Stimulated activated CD8-positive, alpha-beta memory T cell treated with anti-CD3 and anti-CD28 coated beads, Interleukin-2, amount 100 ng/mL, for 1 hour (primary cell): Measurements from ENCODE around the gene SLC24A3.
"Not testable (repeated sequence)": the region's sequence is repeated elsewhere in the genome, so short reads cannot be mapped to it uniquely, and the experiment has no call there.

ENCODE experiments used
- DNase-seq, 2 donors: peaks; one replicate each; pipeline ENCODE4 v3.0.0-alpha.2; 2020; ENCODE audit warnings: low read depth in 2 of 2

Gene SLC24A3

DNA sequence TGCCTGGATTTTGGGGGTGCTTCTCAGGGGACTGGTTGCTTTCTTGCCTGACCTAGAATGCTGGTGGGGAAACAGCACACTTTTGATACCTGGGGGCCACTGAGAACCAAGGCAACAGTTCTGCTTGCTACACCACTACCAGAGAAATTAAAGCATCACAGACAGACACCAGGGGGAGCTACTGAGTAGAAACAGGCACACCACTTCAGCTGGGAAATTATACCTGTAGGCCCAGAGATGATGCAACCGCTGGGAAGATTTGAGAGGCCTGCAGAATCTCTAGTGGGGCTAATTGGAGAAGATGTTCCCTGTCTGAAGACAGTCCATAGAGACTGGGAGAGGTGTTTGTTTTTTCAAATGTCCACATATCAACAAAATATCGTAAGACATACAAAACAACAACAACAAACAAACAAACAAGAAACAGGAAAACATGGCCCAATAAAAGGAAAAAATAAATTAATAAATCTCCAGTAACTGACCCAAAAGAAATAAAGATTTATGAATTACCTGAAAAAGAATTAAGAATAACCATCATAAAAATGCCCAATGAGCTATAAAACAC lies 416.2 kb downstream of the SLC24A3 start:
- DNase-seq = no peak

DNA sequence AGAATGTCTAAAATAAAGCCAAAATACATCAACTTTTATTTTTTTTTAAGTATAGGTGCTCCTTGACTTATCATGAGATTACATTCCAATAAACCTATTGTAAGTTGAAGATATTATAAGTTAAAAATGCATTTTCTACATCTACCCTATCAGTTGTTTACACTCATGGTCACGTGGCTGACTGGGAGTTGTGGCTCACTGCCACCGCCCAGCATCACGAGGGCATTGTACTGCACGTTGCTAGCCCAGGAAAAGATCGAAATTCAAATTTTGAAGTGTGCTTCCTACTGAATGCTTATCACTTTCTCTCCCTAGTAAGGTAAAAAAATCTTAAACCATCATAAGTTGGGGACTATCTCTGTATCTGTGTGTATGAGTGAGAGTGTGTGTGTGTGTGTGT lies 419.0 kb downstream of the SLC24A3 start:
- no peak for DNase-seq

DNA sequence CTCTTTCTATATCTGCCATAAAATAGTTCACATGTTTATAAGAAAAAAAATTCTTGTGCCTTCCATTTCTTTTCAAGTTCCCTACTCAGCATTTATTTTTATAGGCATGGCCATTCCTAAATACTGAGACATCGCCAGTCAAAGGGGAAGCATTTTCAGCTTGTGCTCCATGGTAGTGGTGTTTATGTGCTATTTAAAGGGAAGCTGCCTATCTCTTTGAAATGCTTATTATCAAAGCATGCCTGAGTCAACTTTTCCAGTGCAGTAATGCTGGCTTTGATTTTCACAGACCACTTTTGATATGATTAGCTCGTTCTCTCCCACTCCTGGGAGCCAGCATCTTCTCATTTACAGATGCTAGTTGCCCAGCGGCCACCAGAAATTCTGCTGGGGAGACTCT lies 421.5 kb downstream of the SLC24A3 start:
- DNase-seq = no peak

DNA sequence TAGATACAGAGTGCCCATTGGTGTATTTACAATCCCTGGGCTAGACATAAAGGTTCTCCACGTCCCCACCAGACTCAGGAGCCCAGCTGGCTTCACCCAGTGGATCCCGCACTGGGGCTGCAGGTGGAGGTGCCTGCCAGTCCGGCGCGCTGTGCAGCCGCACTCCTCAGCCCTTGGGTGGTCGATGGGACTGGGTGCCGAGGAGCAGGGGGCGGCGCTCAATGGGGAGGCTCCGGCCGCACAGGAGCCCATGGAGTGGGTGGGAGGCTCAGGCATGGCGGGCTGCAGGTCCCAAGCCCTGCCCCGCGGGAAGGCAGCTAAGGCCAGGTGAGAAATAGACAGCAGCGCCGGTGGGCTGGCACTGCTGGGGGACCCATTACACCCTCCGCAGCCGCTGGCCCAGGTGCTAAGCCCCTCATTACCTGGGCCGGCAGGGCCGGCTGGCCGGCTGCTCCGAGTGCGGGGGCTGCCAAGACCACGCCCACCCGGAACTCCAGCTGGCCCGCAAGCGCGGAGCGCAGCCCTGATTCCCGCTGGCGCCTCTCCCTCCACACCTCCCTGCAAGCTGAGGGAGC lies 427.1 kb downstream of the SLC24A3 start:
- DNase-seq = not testable (repeated sequence)

- no peak for DNase-seq
These were observed 430.4 kb downstream of the SLC24A3 start for GRCh38 chr20:19642860-19643259.

DNA sequence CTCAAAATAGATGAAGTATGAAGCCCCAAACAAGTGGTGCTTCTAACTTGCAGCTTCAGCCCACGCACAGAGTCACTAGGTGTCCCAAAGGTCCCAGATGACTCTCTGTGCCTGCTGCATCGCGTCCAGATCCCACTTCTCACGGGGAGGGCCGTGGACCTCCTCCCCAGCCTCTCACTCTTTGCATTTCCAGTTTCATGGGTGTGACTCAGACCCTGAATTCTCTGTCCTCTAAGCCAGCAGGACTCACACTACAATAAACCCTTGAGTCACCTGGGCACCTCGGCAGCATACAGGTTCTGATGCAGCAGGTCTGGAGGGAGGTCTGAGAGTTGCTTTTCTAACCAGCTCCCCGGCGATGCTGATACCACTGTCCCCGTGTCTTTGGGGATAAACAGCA lies 431.6 kb downstream of the SLC24A3 start:
- DNase-seq = no peak

GRCh38 chr20:19646963-19647362 lies 434.5 kb downstream of the SLC24A3 start:
- DNase-seq = no peak

DNA sequence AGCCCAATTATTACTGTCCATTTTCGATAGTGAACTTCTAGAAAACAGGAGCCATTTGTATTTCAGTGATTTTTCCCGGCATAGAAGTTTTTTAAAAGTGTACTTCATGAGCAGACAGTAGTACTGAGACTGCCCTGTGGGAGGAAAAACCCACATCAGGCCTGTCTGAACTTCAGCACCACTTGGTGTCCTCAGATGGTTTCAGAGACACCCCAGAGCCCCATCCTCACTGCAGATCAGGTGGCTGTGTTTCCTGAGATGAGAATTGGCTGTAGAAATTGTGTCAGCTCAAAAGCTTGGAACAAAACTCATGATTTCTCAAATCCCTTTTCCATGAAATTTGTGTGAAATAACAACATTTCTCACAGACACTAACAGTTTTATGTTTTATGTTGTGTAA lies 435.6 kb downstream of the SLC24A3 start:
- no peak for DNase-seq

- no peak for DNase-seq
These were observed 436.6 kb downstream of the SLC24A3 start for GRCh38 chr20:19649041-19649440.

DNA sequence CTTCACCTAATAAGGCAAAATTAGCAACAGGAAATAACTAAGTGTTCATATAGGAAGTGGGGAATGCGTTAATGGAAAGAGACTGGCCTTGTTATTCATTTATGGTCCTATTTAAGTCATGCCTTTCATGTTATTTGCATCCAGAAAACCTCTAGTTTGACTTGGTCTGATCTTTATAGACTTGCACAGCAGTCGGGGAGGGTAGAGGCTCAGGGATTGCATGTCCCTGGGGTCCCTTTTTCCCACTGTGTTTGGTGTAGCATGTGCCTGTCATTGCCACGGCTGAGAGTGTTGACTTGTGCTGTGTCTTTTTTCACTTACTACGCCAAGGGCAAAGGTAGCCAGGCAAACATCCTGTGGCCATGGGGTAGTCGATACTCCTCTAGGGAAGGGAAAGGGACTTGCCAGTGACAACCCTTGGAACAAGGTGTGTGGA lies 440.2 kb downstream of the SLC24A3 start:
- DNase-seq = no peak

GRCh38 chr20:19653327-19653726 lies 440.9 kb downstream of the SLC24A3 start:
- no peak for DNase-seq

GRCh38 chr20:19654921-19655320 lies 442.5 kb downstream of the SLC24A3 start:
- DNase-seq = no peak

DNA sequence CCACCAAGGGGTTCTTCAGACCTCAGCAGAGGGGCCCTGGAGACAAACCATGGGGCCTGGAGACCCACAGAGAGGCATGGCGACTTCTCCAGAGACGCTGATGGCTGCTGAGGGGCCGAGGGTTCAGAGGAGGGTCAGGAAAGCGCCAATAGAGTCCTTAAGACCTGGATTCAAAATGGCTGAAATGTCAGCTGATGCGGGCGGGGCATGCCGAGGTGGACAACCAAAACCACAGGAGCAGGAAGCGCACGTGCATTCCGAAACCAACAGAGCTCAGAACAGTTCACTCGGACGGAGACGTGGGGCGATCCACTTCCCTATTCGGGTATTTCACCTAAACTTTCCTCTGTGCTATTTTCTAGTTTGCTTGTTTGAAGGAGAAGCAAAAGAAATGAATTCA lies 445.7 kb downstream of the SLC24A3 start:
- no peak for DNase-seq

- no peak for DNase-seq
These were observed 447.0 kb downstream of the SLC24A3 start for GRCh38 chr20:19659448-19659847.

DNA sequence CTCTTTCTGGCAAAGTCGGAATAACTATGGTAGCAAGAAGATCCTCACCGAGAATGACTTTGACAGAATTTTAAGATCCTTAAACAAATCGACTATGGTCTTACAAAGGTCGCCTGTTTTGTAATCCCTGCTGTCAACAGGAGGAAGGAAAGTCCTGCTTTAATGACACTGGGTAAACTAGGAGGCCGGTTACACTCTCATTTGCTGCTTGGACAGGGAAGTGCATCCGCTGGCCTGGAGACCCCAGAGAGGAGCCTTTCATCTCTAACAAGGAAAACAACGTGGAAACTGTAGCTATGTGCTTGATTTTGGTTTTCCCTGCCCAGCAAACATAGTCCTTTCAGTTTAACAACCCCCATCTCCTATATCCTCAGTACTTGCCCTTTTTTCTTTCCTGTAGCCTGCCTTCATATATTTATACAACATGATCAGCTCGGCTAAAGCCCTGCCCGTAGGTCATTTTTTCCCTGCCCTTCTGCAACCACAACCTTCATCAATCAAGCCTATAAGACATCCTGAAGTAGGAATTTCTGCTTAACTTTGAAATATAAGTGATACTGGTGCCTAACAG lies 448.5 kb downstream of the SLC24A3 start:
- DNase-seq = no peak

DNA sequence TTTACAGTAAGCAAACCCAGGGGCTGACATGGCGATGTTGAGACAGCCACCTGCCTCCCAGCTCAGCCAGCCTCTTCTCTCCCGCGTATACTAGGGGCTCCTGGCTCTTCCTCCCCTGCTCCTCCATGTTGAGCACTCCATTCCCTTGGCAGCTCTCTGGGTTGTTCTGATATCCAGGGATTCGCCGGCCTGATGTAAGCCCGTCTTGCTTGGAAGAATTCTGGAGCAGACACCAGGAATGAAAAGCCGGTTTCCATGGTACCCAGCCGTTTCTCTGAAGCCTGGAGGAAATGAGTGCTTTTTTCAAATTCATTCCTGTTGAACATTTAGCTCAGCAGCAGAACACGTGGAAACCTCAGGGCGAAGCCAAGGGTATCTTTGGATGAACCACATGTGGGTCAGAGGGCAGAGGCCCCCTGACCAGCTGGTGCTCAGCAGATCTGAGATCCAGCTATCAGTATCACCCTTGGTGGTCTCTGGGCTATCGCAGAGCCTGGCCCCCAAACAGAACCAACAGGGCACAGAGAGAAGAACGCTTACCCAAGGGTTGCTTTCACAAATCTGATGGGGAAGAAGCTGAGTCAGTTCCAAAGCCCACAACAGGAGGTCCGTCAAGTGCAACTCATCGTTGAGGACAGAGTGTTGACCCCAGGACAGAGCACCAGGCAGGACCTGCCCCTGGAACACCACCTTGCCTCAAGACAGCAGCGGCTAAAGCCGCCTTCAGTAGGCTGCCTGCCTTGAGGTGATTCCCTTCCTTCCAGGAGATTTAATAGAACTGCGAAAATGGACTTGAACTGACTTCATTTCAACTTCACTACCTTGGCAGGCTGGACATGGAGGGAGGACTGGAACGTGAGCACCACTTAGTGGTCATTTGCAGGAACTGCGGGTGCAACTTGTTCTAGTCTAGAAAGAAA lies 449.5 kb downstream of the SLC24A3 start:
- DNase-seq = no peak

GRCh38 chr20:19662637-19662995 lies 450.2 kb downstream of the SLC24A3 start:
- no peak for DNase-seq

DNA sequence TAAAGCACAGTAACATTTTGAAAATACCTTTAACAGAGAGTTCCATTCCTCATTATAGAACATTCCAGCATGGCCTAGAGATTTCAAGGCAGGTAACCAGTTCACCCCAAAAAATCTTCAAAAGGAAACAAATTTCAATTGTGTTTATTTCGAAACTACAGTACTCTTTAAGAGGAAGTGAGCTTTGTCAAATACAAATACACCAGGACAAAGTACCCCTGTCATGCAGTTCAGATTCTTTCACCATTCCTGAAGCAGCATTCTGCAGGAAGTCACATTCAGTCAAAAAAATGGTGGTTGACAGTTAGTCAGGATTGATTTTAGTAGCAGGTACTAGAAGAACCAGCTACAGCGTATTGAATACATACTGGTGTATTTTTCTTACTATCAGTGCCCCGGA lies 456.0 kb downstream of the SLC24A3 start:
- no peak for DNase-seq

DNA sequence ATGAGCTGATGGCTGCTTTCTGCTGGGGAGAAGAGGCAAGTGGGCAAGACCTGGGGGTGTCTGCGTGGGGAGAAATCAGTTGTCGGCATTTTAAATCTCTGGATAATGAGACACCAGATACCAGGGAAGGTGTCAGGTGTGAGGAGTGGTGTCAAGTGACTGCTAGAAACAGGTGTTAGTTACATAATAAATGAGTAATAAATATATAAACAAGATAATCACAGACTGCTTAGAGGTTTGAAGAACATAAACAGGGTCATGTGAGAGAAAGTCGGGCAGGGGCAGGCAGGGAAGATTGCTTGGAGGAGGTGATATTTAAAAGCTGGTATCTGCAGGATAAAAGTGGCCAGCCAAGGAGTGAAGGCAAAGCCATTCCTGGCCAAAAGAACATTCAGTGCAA lies 458.4 kb downstream of the SLC24A3 start:
- no peak for DNase-seq

DNA sequence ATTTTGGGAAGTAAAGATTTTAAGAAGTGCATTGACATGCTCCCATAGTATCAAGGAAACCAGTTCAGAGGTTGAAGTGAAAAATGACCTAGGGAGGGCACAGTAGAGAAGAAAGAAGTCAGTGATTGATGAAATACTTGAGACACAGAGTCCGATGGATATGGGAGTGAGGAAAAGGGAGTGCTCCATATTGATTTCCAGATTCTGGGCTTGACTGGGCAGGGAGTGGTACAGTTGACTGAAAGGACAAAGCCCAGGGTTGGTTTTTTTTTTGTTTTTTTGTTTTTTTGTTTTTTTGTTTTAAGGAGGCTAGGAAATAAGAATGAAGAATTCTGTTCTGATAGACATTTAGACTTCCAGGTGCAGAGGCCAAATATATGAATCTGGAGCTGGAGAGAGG lies 458.9 kb downstream of the SLC24A3 start:
- no peak for DNase-seq

DNA sequence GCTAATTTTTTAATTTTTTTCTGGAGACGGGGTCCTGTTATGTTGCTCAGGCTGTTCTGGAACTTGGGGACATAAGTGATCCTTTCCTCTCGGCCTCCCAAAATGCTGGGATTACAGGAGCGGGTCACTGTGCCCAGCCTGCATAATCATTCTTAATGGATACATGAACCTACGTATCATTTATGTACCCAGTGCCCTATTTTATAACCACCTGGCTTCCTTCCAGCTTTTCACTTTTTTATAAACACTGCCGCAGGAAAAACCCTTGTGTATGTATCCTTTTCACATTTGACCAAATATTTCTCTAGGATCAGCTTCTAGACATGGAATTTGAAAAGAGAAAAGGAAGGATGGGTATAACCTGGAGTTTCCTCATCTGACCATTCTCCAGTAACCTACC lies 460.1 kb downstream of the SLC24A3 start:
- DNase-seq = no peak

DNA sequence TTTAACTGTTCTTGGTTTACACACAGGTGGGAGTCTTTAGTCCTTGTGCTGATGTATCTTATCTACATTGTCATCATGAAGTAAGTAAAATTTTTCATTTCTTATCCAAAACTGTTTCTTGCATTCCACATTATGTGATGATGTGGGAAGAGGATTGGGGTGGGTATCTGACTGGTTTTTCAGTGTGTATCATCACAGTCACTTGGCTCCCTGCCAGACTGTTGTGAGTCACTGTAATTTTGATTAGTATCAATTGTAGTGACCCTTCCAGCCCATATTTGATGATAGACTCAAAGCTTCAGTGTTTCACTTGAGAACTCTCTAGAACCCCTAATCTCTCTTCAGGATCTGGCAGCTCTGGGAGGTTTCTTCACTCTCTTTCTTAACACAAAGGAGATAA lies 461.1 kb downstream of the SLC24A3 start:
- DNase-seq = no peak

GRCh38 chr20:19676202-19676601 lies 463.8 kb downstream of the SLC24A3 start:
- no peak for DNase-seq
